ENCODE measurements around the gene MASP1.
"Not testable (repeated sequence)": the region's sequence is repeated elsewhere in the genome, so short reads cannot be mapped to it uniquely, and the experiment has no call there.

MASP1 gene

DNA sequence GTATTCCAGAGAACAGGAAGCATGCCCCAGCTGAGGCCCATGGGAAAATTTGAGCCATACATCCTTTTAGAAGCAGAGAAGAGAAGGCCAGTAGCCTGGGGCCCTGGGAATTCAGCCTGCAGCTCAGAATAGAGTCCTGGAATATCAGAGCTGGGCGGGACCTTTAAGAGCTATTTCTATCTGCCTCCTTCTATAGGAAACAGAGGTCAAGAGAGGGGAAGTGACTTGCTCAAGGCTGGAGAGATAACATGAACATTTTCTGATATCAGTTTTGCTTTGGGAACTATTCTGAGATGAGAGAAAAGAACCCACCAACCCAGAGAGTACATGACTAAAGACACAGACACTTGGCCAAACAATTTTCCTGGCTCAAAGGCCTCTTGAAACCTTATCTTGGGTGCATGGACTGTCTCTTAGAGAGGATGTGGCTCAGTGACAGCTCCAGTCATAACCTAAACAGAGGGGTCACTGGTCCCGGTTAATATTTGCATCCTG, 26.0 kb downstream of the MASP1 start:
- no peak for DNase-seq (ENCODE audit: low read depth, low spot score)

DNA sequence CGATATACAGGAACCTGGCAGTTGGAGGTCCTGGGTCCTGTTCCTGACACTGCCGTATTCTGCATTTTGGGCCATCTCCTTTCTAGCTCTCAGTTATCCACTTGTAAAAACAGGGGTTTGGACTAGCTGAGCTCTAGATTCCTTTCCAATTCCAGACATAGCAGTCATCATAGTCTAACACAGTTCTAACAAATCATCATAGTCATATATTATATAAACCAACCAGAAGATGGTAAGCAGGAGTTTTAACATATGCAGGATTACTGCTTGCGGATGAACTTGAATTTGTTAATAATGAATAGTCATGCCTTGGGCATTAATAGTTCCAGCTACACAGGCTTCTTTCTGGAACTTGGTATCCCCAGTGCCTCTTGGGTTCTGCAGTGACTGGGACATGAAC, 26.6 kb downstream of the MASP1 start:
- no peak for DNase-seq (ENCODE audit: low read depth, low spot score)

DNA sequence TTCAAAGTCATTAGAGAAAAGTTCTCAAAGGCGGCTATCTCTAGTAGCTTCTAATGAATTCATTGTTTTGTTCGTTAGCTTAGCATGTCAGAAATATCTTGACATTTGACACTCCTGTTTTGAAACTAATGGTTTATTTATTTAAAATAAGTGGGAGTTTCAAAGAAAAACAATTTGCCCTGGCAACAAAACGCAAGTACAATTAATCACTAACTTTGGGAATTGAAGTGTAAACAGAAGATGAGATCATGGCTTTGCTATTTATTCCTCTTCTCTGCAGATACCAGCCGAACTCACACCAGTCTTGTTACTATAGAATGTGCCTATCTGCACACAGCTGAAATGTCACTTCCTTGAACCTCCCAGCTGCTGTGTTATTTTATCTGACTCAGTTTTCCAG, 27.5 kb downstream of the MASP1 start:
- DNase-seq (ENCODE audit: low read depth, low spot score), result no peak

DNA sequence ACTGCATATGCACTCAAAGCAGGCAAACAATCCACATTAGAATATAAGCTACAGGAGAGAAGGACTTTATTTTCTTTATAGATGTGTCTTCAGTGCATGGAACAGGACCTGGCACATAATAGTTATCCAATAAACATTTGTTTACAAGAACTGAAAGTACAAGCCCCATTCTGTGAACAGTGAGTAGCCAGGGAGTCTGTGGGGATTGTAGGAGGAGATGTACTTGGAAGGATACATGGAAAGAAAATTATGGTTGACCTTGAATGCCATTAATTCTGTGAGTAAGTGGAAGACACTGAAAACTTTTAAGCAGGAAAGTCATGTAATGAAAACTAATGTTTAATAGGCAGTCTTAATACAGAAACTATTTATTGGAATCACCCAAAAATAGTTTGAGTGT, 28.3 kb downstream of the MASP1 start:
- no peak for DNase-seq (ENCODE audit: low read depth, low spot score)

DNA sequence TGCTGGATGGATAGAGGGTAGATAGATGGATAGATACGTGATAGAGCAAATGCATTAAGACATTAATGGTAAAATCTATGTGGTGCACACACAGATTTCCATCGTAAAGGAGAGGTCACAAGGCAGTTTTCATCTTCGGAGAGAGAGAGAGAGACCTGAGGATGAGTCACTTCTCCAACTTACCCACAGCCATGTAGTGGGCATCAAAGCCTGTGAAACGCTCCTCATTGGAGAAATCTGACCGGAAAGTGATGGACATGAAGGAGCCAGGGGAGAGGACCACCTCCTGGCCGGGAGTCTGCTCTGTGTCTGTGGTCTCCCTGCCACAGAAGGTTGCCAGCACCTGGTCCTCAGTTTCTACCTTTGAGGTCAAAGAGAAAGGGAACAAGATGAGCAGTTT, 29.2 kb downstream of the MASP1 start:
- no peak for DNase-seq (ENCODE audit: low read depth, low spot score)

DNA sequence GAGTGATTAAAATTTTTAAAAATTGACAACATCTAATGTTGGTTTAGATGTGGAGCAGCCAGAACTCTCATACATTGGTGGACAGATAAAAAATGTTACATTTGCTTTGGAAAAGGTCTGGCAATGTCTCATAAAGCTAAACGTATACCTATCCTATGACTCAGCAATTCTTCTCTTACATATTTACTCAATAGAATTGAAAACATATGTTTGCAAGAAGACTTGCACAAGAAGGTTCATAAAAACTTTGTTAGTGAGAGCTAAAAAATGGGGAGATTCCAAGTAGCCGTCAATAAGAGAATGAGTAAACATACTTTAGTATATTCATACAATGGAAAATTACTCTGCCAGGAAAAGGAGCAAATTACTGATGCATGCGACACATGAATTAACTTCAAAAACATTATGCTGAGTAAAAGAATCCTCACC, 30.0 kb downstream of the MASP1 start:
- no peak for DNase-seq (ENCODE audit: low read depth, low spot score)

DNA sequence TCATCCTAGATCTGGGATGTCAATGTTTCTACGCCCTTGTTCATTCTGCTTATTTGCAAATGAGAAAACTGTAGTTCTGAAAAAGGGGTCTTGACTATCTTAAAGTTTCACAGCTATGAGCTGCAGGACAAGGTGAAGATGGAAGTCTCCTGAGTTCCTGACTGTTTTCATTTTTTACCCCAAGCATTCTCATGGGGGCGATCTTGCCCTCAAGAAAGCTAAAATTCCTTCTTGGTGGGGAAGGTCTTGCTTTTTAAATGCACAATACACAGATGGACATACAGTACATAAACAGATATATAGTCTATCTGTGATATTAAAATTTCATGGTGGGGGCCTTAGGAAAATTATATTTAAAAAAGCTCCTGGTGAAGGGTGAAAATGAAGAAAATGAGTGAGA, 32.4 kb downstream of the MASP1 start:
- no peak for DNase-seq (ENCODE audit: low read depth, low spot score)

DNA sequence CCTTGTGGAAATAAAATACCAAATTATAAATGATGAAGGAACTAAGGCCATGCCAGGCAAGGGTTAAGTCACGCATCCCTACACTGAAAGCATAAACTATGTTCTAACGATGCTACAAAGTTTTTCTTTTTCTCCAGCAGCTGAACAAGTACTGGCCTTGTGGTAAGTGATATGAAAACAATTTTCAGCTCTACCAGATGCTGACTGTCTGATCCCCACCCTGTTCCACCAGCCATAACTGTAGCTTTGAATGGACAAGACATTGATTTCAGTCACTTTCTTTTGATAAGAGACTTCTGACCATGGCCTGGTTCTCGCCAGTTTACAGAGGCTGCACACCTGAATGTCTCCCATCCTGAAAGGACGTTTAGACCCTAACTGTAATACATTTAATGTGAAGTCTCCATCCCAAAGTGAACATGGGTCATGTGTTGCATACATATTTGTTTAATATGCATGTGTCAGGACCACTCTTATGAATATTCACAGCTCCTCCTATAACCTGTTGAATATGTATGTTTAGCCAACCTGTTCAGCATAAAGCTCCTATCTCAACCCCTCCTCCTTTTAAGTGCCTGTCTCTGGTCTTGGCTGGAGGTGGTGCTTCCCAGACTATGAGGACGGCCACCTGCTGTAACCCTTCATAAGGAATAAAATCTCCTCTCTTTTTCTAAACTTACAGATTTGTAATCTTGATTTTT, 33.4 kb downstream of the MASP1 start:
- no peak for DNase-seq (ENCODE audit: low read depth, low spot score)

DNA sequence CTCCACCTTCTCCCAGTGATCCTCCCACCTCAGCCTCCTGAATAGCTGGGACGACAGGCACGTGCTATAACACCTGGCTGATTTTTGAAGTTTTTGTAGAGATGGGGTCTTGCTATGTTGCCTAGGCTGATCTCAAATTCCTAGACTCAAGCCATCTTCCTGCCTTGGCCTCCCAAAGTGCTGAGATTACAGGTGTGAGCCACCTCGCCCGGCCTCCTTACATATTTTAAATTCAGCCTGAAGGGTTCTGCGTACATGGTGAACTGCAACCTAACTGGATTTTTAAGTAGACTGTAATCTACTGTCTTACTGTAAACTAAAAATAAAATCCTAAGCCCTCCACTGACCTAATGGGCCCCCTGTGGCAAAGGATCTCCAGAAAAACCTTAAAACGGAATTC, 34.1 kb downstream of the MASP1 start:
- no peak for DNase-seq (ENCODE audit: low read depth, low spot score)

DNA sequence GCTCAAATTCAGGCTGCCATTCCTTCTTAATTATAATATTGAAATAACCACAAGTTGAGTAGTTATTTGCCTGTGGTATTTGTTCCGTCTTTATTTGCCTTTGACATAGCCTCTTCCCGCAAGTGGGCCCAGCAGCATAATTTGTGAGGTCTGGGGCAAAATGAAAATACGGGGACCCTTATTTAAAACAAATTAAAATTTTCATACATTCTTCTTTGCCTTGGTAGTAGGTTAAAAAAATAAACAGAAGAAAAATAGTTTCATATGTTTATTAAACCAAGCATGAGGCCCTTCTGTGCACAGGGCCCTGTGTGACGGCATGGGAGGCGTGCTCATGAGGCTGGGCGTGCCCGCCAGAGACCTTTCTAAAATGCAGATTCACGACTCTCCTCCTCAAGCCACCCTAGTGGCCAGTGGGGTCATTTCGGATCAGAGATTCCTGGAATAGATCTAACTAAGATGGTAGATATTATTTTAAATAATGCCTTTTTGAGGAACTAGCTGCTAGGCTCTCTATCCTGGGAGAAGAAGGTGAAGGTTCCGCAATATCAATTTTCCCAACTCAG, 35.4 kb downstream of the MASP1 start:
- no peak for DNase-seq (ENCODE audit: low read depth, low spot score)

DNA sequence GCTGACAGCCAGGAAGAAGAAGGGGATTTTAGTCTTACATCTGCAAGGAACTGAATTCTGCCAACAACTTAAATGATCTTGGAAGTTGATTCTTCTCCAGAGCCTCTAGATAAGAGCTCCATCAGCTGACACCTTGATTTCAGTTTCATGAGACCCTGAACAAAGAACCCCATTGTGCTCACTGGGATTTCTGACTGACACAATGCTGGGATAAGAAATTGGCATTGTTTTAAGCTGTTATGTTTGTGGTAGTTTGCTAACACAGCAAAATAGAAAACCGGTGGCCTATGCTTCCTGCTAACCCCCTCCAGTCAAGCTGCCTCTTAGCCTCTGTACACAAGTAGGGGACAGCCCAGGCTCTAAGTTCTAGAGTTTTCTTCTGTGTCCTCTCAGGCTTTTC, 36.2 kb downstream of the MASP1 start:
- DNase-seq (ENCODE audit: low read depth, low spot score), result no peak

DNA sequence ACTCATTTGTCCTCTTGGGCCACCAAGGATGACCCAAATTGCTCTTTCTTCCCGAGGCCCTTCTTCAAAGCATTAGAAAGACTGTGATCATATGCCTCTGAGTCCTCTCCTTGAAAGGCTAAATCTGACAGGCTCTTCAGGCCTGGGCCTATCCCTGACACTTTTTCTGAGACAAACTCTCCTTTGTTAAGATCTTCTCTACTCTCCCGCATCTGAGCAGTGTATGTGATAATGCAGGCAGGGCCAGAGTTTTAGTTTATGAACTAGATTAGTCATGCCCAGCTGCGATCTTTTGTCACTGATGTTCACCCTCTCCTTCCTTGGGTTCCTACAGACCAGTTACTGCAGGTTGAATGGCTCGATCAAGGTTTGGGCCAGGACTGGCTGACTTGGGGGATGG, 39.2 kb downstream of the MASP1 start:
- DNase-seq (ENCODE audit: low read depth, low spot score), result no peak

DNA sequence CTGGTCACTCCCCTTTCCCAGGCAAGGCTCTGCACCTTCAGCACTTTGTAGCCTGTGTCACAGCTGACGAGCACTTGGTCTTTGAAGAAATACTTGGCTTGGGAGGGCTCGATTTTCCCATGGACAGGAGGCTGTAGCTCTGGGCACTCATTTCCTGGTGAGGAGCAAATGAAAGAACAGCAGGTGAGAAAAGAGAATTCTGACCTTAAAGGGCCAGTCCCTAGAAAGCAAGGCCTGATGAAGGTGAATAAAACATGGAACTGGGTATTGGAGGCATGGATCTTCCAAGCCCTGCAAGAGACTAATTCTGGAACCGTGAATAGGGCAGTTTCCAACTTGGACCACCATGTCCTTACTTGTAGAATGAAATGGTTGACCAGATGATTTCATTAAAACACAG, 39.9 kb downstream of the MASP1 start:
- DNase-seq (ENCODE audit: low read depth, low spot score), result no peak

DNA sequence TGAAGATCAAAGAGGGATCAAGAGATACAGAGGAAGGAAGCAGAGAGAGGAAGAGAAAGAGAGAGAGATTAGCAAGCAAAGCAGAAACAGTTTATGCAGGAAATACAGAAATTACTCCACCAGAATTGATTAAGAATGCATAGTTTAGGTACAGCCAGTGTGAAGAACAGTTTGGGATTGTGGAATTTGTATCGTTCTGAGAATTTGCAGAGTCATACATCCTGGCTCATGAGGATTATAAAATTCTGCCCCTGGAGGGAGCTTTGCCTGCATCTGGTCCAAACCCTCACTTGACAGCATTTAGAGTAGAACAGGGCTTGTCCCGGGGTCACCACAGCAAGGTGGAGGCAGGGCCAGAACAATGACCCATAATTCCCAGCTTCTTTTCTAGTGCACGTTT, 44.1 kb downstream of the MASP1 start:
- DNase-seq (ENCODE audit: low read depth, low spot score), result no peak

DNA sequence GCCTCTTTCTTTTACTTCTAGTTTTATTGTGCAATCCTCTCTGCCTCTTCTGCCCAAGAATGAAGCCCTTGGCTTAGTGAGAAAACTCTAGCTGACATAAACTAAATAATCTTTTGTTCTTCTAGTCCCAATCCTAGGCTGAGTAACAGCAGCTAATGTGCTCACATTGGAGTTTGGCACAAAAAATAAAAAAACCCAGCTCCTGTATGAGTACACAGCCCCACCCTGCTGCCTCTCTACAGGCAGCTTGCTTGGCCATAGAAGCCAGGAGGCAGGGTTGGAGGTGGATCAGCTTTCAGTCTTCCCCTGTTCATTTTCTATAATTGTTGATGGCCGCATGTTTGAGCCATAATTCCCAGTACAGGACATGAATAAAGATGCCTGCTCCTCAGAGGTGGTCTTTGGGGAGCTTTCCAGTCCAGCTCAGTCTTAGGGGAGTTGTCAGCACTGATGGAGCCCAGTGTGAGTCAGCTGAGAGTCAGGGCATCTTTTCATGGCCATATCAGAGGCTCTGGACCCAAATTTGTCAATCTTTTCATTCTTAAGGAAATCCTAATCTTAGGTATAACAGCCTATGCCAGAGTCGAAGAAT, 47.5 kb downstream of the MASP1 start:
- no peak for DNase-seq (ENCODE audit: low read depth, low spot score)

DNA sequence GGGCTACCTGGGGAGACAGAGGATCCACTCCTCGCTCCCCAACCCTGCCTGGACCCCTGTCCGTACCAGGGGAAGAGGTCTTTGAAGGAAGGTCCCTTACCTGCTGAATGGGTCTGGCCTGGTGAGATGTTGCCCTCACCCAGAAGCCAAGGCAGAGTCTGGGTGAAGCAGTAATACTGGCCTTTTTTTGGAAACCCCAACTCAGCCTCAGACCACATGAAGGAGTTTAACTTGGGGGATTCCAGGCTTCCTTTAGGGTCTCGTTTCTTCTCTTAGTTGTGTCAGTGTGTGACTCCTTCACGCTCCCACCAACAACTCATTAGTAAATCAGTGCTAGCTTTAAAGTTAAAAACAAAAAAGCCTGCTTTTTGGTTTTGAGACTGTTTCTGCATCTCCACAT, 48.6 kb downstream of the MASP1 start:
- no peak for DNase-seq (ENCODE audit: low read depth, low spot score)

DNA sequence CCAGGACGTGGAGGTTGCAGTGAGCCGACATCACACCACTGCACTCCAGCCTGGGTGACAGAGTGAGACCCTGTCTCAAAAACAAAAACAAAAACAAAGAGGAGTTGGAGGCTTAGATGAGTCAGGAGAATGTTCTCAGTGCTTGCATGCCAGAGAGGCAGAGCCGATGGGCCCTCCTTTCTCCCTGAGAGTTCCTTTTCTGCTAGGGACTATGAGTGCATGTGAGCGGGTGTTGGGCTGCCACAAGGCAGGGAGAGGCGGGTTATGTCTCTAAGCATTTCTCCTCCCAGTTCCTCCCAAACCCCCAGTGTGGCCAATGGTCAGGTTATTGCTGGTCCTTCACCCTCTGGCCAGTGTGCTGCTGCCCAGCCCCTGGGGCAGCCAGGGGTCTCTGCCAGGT, 49.1 kb downstream of the MASP1 start:
- no peak for DNase-seq (ENCODE audit: low read depth, low spot score)

DNA sequence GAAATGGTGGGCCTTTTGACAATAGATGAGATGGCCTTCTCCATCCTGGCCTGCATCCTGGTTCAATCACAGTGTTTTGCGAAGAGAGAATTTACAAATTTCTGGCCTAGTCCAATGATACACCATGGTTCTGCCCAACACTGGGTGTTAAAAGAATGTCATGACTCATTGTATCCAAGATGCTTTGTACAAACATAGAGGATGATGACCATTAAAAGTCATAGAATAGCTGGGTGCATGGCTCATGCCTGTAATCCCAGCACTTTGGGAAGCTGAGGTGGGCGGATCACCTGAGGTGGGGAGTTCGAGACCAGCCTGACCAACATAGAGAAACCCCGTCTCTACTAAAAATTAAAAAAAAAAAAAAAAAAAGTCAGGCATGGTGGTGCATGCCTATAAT, 52.7 kb downstream of the MASP1 start:
- DNase-seq (ENCODE audit: low read depth, low spot score), result not testable (repeated sequence)

DNA sequence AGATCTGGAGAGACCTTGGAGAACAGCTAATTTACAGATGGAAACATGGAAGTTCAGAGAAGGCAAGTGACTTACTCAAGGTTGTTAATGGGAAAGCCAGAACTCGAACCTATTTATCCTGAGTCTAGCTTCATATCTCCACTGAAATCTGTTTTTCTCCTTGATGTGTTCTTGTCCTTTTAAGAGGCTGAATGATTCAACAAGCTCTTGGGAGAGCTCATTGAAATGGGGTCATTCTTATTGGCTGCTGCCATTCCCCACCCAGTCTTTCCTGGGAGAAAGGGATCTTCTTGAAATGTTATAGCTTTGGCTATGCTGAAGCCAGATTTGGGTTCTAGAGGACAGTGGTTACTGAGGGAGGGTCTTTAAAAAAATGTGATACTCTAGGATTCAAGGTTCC, 53.3 kb downstream of the MASP1 start:
- no peak for DNase-seq (ENCODE audit: low read depth, low spot score)

DNA sequence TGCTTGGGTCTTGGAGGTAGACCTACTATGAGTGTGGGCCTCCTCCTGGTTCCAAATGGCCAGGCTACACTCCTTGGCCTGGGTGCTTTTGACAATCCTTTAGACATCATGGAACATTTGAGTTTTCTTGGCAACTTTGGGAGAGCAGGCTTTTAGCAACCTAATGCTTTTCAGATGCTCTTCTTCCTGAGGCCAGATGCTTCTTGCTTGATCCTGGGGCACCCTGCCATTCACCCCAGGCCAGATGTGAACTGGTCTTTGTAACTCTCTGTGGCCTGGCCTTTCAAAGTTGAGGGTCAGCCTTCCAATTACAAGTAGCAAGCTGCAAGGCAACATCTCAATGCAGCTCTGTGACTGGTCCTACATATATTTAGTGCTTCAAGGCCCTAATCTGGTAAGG, 53.8 kb downstream of the MASP1 start:
- DNase-seq (ENCODE audit: low read depth, low spot score), result no peak

DNA sequence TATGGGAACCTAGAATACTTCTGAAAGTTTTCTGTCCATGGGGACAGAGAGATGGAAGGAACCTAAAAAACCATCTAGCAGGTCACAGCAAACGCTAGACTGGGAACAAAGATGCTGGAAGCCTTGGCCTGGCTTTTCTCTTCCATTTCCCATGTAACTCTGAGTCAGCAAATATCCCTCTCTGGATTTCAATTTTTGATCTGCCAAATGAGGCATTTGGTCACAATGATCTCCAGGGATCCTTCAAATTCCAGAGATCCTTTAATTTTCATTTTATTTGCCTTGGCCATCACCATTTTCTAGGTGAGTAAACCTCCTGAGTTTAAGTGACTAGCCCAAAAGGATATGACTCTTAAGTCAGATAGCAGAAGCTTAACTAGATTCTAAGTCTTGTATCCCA, 54.6 kb downstream of the MASP1 start:
- DNase-seq (ENCODE audit: low read depth, low spot score), result no peak

DNA sequence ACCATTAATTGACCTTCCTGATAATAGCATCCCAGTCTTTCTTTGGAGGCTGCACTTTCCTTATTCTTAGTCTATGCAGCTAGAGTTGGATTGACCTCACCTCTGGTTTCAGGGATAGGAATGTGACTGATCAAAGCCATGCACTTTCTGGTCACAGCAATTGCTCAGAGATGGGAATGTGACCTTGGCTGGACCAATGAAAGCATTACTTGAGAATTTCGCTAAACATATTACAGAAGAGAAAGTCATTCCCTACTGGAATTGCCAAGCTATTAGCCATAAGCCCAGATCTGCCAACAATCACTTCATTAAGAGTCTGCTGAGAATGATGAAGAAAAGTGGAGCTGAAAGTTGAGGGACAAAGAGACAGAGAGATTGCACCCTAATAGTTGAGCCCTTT, 61.5 kb downstream of the MASP1 start:
- DNase-seq (ENCODE audit: low read depth, low spot score), result no peak

DNA sequence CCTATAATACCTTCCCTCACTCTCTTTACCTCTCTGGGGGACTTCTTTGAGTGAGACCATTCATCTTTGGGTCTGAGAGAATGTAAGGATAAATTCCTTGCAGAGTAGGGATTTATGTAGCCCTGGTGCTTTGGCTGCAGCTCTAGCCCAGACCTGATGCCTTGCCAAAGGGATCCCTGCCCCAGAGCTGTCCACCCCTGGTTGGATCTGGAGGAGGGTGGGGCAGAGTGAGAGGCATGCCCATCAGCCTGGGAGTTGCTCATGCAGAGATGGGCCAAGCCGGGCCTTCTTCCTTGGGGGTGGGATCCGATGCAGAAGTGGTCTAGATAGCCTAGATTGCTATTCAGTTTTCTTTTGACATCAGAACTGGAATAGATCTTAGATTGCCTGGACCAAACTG, 62.8 kb downstream of the MASP1 start:
- DNase-seq (ENCODE audit: low read depth, low spot score), result no peak

Measured in smooth muscle cell of the brain vasculature (primary cell).